ENCODE data around the gene CXCL16.

DNA sequence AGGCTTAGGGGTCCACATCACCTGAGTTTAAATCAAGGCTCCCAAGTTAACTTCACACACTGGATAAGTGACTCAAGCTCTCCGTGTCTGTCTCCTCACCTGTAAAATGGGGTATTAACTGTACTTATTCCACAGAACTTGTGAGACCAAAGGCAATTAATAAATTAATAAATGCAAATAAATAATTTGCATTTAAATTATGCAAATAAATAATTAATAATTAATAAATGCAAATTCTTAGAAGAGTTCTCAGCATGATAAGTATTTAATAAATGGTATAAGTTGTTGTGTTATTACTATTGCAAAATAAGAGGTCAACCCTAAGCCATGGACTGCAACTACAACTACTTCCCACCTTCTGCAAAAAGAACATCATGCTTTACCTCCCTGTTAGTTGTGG is 13.7 kb upstream of the CXCL16 start:
- TF ChIP-seq, protein P1, sequence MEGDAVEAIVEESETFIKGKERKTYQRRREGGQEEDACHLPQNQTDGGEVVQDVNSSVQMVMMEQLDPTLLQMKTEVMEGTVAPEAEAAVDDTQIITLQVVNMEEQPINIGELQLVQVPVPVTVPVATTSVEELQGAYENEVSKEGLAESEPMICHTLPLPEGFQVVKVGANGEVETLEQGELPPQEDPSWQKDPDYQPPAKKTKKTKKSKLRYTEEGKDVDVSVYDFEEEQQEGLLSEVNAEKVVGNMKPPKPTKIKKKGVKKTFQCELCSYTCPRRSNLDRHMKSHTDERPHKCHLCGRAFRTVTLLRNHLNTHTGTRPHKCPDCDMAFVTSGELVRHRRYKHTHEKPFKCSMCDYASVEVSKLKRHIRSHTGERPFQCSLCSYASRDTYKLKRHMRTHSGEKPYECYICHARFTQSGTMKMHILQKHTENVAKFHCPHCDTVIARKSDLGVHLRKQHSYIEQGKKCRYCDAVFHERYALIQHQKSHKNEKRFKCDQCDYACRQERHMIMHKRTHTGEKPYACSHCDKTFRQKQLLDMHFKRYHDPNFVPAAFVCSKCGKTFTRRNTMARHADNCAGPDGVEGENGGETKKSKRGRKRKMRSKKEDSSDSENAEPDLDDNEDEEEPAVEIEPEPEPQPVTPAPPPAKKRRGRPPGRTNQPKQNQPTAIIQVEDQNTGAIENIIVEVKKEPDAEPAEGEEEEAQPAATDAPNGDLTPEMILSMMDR (IDR thresholded peaks at IDR 0.05): no peak
- no peak for TF ChIP-seq POLR2A (IDR thresholded peaks at IDR 0.05)
